ENCODE data around the gene ZMYM2. TPM values are rescaled to one million over a fixed set of nuclear protein-coding genes. Genes with fewer than 3 reads are reported as not detected.
A peak's percentile ranks its signal among the peaks of the same experiment; 100 is the strongest.
"Not testable (repeated sequence)": the region's sequence is repeated elsewhere in the genome, so short reads cannot be mapped to it uniquely, and the experiment has no call there.

ZMYM2 gene
- polyA plus RNA-seq, 3 donors = 99.7 to 129 (median 120) TPM

DNA sequence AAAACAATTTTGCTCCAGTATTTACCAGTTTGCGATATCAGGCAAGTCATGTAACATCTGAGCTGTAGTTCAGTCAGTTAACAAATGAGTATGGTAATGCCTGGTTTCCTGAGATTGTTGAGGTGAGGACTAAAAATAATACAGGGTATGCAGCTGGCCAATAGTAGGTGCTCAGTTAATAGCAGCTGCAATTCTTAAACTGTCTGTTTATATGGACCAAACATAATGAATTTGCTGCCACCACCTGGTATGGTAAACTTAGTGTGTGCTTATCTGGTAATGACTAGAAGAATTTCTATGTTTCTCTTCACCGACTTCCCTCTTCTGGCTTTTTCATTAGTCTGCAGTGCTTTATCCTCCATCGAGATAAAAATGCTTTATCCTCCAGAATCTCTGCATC lies 9.1 kb downstream of the ZMYM2 start:
- DNase-seq (ENCODE audit: extremely low read depth in 1 of 11, low read depth in 9 of 11, low spot score in 4 of 11) = no peak

DNA sequence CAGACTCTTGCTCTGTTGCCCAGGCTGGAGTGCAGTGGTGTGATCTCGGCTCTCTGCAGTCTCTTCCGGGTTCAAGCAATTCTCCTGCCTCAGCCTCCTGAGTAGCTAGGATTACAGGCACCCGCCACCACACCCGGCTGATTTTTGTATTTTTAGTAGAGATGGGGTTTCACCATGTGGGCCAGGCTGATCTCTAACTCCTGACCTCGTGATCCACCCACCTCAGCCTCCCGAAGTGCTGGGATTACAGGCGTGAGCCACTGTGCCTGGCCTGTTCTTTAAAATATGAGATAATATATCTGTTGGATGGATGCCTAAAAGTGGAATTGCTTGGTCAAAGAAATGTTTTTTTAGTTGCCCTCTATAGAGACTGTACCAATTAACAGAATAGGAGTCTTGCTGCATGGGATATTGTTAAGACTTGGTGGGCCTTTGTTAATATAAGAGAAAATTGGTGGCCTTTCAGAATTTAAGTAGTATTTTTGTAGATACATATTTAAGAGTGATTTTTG lies 16.0 kb downstream of the ZMYM2 start:
- not testable (repeated sequence) for DNase-seq (ENCODE audit: extremely low read depth in 1 of 11, low read depth in 9 of 11, low spot score in 4 of 11)

DNA sequence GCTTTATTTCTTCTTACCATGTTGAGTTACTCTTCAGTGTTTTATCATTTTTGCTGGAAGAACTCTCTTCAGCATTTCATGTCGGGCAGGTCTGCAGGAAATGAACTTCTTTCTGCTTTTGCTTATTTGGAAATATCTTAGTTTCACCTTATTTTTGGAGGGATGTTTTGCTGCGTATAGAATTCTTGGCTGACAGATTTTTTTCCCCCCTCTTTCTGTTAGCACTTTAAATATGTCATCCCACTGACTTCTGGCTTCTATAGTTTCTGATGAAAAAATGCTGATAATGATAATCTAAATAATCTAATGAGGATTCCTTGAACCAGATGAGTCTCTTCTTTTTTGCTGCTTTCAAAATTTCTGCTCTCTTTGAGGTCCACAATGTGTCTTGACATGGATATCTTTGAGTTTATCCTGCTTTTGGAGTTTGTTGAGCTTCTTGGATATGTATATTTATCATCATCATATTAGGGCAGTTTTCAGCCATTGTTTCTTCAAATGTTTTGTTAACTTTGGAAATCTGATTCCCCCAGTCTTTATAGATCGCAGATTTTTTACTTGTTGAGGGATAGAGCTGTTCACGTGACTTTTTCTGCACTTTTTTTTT lies 20.4 kb downstream of the ZMYM2 start:
- no peak for DNase-seq (ENCODE audit: extremely low read depth in 1 of 11, low read depth in 9 of 11, low spot score in 4 of 11)

DNA sequence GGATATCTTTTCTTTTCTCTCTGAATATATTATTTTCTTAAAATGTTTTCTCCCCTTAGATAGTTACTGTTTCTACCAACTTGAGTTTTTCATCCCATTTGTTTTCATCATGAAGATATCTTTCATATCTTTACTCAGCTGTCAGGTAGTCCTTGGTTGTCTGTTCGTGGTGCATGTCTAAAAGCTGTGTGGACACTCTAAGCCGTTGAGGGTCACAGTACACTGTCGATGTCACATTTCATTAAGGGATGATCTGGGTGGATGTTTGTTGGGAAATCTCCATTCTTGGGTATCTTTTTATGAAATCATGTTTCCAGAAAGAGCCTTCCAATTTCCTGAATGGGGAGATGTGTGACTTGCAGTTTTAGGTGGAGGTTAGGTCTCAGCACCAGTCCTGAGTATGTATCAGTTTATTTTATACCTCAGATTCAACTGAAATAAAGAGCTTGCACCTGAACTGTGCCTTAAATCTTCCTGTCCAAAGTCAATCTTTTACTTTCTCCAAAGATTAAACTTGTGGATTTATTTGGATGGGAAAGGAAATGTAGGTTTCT lies 23.2 kb downstream of the ZMYM2 start:
- DNase-seq (ENCODE audit: extremely low read depth in 1 of 11, low read depth in 9 of 11, low spot score in 4 of 11) = no peak

GRCh38 chr13:19982447-19983043 lies 24.0 kb downstream of the ZMYM2 start:
- DNase-seq (ENCODE audit: extremely low read depth in 1 of 11, low read depth in 9 of 11, low spot score in 4 of 11) = no peak

DNA sequence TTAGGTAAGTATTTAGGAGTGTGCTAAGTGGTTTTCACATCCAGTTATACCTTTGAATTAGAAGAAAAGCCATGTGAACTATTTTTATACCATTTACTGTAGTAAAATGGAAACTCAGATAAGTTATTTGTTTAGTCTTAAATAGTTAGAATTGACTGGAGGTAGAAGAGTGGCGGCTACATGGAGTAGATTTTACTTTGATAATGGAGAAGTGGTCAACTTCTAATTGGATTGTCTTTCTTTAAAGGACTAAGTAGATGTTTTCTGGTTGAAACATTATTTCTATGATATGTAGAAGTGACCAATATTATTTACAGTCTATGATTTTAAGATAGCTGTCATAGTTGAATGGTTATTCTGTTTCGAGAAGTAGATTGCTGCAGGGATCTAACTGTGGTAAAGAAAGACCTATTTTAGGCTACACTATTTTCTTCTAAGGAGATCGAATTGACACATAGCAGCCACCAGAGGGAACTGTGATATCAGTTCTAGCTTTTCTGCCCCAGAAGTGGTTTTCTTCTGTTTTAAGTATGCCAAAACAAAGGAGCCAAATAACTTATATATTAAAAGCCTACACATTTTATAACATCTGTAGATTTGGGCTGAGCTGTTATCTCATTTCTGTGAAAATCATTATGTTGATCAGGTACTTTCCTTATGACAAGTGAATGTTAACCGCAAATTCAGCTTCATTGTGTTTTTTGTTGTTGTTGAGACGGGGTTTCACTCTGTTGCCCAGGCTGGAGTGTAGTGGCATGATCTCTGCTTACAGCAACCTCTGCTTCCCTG lies 26.1 kb downstream of the ZMYM2 start:
- peak in 5 of 11 donors; percentile 4 to 17 (median 6) for DNase-seq (ENCODE audit: extremely low read depth in 1 of 11, low read depth in 9 of 11, low spot score in 4 of 11)

GRCh38 chr13:19985219-19985556 lies 26.7 kb downstream of the ZMYM2 start:
- no peak for DNase-seq (ENCODE audit: extremely low read depth in 1 of 11, low read depth in 9 of 11, low spot score in 4 of 11)

- DNase-seq (ENCODE audit: extremely low read depth in 1 of 11, low read depth in 9 of 11, low spot score in 4 of 11) = no peak
Measured at GRCh38 chr13:19991531-19991930, 33.0 kb downstream of the ZMYM2 start.

DNA sequence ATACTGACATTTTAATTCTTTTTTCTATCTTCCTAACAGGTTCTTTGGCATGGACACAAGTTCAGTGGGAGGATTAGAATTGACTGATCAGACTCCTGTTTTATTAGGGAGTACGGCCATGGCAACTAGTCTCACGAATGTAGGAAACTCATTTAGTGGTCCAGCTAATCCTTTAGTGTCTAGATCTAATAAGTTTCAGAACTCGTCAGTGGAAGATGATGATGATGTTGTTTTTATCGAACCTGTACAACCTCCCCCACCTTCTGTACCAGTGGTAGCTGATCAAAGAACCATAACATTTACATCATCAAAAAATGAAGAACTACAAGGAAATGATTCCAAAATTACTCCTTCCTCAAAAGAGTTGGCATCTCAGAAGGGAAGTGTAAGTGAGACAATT lies 34.5 kb downstream of the ZMYM2 start:
- no peak for DNase-seq (ENCODE audit: extremely low read depth in 1 of 11, low read depth in 9 of 11, low spot score in 4 of 11)

DNA sequence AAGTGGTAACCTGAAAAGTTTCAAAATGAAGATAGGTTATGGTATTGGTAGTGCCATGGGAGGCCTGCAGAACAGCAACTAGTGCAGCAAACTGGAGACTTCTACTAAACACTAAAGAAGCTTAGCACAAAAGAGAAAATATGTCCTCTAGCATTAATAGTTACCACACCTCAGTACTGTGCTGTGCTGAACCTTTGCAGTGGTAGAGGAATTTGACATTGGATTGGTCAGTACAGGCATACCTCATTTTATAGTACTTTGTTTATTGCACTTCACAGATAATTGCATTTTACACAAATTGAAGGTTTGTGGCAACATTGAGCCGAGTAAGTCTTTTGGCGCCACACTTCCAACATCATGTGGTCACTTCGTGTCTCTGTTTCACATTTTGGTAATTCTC lies 40.4 kb downstream of the ZMYM2 start:
- no peak for DNase-seq (ENCODE audit: extremely low read depth in 1 of 11, low read depth in 9 of 11, low spot score in 4 of 11)

GRCh38 chr13:20000062-20000552 lies 41.6 kb downstream of the ZMYM2 start:
- no peak for DNase-seq (ENCODE audit: extremely low read depth in 1 of 11, low read depth in 9 of 11, low spot score in 4 of 11)

GRCh38 chr13:20001366-20002190 lies 43.1 kb downstream of the ZMYM2 start:
- DNase-seq (ENCODE audit: extremely low read depth in 1 of 11, low read depth in 9 of 11, low spot score in 4 of 11) = no peak

- DNase-seq (ENCODE audit: extremely low read depth in 1 of 11, low read depth in 9 of 11, low spot score in 4 of 11) = no peak
Measured at GRCh38 chr13:20002787-20003186, 44.3 kb downstream of the ZMYM2 start.

DNA sequence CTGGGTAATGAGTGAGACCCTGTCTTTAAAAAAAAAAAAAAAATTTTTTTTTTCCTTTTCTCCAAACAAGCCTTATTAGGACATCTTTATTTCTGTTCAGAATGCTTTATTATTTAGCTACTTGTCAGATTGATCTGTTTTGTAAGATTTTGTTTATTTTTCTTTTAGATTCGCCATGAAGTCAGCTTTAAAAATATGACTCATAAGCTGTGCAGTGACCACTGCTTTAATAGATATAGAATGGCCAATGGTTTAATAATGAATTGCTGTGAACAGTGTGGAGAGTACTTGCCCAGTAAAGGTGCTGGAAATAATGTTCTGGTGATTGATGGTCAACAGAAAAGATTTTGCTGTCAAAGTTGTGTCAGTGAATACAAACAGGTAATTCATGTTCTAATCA lies 47.7 kb downstream of the ZMYM2 start:
- DNase-seq (ENCODE audit: extremely low read depth in 1 of 11, low read depth in 9 of 11, low spot score in 4 of 11) = no peak

GRCh38 chr13:20015763-20016162 lies 57.2 kb downstream of the ZMYM2 start:
- DNase-seq (ENCODE audit: extremely low read depth in 1 of 11, low read depth in 9 of 11, low spot score in 4 of 11) = no peak

DNA sequence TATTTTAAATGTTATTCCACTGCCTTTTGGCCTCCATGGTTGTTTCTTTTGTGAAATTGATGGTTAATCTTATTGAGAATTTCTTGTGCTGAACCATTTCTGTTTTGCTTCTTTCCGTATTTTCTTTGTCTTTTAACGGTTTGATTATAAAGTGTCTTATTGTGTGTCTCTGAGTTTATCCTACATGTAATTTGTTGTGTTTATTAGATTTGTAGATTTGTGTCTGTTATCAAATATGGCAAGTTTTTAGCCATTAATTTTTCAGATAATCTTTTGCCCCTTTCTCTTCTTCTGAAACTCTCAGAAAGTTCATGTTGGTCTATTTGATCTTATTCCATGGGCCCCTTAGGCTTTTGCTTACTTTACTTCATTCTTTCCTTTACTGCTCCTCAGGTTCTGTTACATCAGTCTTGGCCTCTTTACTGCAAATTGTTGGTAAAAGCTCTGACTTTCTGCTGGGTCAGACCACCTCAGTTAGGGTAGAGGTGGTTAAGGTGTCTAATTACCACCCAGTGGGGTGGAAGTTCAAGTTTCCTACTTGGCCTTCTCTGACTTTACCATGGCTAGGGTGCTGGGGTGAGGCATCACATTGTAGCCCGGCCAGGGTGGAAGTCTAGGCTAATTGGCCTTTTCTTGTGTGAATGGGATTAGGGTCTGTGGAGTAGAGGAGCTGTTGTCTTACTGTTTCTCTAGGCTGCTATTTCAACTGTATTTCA lies 58.3 kb downstream of the ZMYM2 start:
- DNase-seq (ENCODE audit: extremely low read depth in 1 of 11, low read depth in 9 of 11, low spot score in 4 of 11) = no peak

DNA sequence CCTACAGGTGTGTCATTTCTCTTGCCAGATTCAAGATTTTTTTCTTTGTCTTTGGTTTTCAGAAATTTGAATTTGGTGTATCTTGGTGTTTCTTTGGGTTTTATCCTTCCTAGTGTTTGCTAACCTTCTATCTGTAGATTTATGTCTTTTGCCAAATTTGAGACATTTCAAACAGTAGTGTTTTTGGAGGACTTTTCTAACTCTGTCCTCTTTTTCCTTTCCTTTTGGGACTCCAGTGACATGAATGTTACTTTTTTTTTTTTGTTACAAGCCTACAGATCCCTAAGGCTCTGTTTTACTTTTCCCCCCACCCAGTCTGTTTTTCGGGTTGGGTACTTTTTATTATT lies 58.8 kb downstream of the ZMYM2 start:
- DNase-seq (ENCODE audit: extremely low read depth in 1 of 11, low read depth in 9 of 11, low spot score in 4 of 11) = no peak

DNA sequence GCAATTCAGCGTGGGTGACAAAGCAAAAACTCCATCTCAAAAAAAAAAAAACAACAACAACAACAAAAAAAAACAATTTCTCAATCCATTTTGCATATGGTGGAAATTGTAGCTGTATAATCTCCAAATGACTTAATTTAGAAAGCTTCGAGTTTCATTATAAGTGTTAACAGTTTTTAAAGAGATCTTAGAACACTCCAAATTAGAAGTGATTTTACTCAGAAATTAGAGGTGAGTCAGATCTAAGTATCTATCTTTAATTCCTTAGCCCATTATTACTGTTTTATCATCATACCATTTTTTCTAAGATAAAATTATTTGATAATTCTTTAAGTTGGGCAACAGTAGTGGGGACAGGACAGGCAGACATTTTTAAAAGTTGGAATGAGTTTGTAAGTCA lies 60.5 kb downstream of the ZMYM2 start:
- DNase-seq (ENCODE audit: extremely low read depth in 1 of 11, low read depth in 9 of 11, low spot score in 4 of 11) = no peak

- no peak for DNase-seq (ENCODE audit: extremely low read depth in 1 of 11, low read depth in 9 of 11, low spot score in 4 of 11)
Measured at GRCh38 chr13:20024702-20025101, 66.2 kb downstream of the ZMYM2 start.

All from renal cortex interstitium (tissue), 11 donors.